GM19099 (cell line): Measurements from ENCODE around the gene HERC2.

Source experiments
- POLR2A ChIP-seq: IDR thresholded peaks from 3 replicates; pipeline ENCODE4 v1.6.1; 2011; ENCODE audit warnings: low read depth; ENCODE audit not compliant: insufficient read length; ENCODE audit errors: extremely low read depth

HERC2 gene

GRCh38 chr15:28265334-28266019 is 56.5 kb downstream of the HERC2 start:
- no peak for TF ChIP-seq POLR2A

- TF ChIP-seq POLR2A, result no peak
Measured at GRCh38 chr15:28264166-28264565, 57.8 kb downstream of the HERC2 start.

GRCh38 chr15:28262438-28262837 is 59.5 kb downstream of the HERC2 start:
- TF ChIP-seq POLR2A, result no peak

GRCh38 chr15:28260722-28261121 is 61.3 kb downstream of the HERC2 start:
- TF ChIP-seq POLR2A, result no peak

- no peak for TF ChIP-seq POLR2A
Measured at GRCh38 chr15:28260317-28260716, 61.7 kb downstream of the HERC2 start.

GRCh38 chr15:28255965-28256364 is 66.0 kb downstream of the HERC2 start:
- no peak for TF ChIP-seq POLR2A

GRCh38 chr15:28252831-28253230 is 69.1 kb downstream of the HERC2 start:
- TF ChIP-seq POLR2A, result no peak

GRCh38 chr15:28246605-28247004 is 75.4 kb downstream of the HERC2 start:
- TF ChIP-seq POLR2A, result no peak

- no peak for TF ChIP-seq POLR2A
Measured at GRCh38 chr15:28243901-28244300, 78.1 kb downstream of the HERC2 start.

- no peak for TF ChIP-seq POLR2A
Measured at GRCh38 chr15:28243399-28243798, 78.6 kb downstream of the HERC2 start.

GRCh38 chr15:28228096-28228495 is 93.9 kb downstream of the HERC2 start:
- TF ChIP-seq POLR2A, result no peak

GRCh38 chr15:28219116-28219515 is 102.9 kb downstream of the HERC2 start:
- TF ChIP-seq POLR2A, result no peak

- no peak for TF ChIP-seq POLR2A
Measured at GRCh38 chr15:28208583-28208982, 113.4 kb downstream of the HERC2 start.

GRCh38 chr15:28192772-28193171 is 129.2 kb downstream of the HERC2 start:
- TF ChIP-seq POLR2A, result no peak

- TF ChIP-seq POLR2A, result no peak
Measured at GRCh38 chr15:28191832-28192231, 130.1 kb downstream of the HERC2 start.

- no peak for TF ChIP-seq POLR2A
Measured at GRCh38 chr15:28190391-28191174, 131.4 kb downstream of the HERC2 start.
